Hippocampal formation (tissue), 2 donors: Measurements from ENCODE around the gene DAPK1.

ENCODE experiments used
- DNase-seq, 2 donors: peaks; one replicate each; lab custom pipeline; 2025; lab: John Stamatoyannopoulos, UW

Gene DAPK1

DNA sequence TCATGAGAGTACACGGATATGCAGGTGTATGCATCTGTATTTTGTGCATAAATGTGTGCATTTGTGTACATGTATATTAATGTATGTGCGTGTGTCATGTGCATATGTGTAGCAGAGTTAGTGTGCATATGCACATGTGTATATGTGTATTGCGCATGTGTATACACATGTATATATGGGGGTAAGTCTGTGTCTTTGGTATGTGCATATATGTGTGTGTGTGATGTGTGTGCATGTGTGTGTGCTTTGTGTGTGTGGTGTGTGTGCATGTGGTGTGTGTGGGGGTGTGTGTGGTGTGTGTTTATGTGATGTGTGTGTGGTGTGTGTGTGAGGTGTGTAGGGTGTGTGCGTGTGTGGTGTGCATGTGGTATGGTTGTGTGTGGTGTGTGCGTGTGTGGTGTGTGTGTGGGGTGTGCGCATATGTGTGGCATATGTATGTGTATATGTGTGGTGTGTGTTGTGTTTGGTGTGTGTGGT is 215.2 kb downstream of the DAPK1 start:
- no peak for DNase-seq

DNA sequence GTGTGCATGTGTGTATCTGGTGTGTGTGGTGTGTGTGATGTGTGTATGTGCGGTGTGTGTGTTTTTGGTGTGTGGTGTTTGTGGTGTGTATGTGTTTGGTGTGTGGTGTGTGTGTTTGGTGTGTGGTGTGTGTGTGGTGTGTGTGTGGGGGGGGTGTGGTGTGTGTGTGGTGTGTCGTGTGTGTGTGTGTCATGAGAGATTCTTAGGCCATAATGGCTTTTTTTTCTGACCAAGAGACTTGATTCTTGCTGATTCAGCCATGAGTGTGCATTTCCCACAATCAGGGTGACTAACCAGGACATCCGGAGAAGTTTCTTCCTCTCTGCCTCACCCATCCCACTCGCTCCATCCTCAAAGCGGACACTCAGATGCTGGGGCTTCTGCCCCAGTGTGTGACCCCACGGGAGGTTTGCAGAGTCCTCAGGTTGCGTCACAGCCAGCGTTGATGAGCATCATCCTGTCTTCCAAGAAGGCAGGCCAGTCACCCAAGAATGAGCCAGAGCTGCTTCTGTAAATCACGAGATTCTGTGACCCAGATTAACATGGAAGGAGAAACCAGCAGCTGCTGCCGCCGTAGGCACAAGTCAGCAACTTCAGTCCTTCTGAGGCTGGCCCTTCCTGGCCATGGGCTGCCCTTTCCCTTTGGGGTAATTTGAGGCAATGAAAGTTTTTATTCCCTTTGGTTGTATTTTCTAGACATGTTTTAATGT is 215.8 kb downstream of the DAPK1 start:
- peak; percentile 39 to 45 for DNase-seq

DNA sequence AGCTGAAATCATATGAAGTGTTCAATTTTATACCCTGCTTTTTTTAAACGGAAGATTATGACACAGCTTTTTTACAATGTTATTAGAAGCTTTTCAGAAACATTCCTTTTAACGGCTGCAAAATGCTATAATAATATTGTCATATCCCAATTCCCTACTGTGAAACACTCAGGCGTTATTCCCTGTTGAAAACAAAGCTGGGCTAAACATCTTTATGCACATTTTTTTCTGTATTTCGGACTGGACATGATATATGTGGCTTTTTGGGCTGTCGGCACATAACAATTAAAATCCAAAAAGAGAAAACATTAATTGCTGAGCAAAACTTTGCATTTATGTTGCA is 216.3 kb downstream of the DAPK1 start:
- no peak for DNase-seq

DNA sequence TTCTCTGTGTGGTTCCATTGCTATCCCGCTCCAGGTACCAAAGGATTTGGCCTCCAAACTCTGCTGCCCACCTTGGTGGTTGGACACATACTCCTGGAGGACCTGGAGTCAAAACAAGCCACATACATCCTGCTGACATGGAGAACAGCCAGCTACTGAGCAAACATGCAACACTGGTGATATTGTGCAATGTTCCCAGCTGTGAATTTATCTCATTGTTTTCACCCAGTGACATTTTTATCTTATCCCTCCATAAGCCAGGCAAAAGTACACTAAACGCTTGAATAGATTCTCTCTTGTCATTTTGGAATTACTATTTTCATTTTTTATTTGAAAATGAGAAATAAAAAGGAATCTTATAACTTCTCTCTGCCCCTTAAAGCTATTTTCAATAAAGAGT is 217.2 kb downstream of the DAPK1 start:
- peak; percentile 26 to 49 for DNase-seq

DNA sequence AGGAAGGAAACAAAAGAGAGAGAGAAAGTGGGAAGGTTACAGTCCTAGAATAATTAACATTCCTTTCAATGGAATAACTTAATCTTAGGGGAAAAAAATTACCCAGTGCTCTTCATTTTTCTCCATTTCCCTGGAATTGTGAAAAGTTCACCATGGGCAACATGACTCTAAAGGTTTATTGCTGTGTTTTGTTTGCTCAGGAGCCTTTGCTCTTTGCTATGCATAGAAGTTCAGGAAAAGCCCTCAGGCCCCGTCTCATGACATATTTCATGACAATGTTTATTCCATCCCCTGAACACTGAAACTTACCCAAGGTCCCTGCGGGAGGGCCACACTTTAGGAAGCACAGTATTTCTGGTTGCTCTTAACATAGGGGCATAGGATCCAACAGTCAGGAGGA is 218.5 kb downstream of the DAPK1 start:
- no peak for DNase-seq

DNA sequence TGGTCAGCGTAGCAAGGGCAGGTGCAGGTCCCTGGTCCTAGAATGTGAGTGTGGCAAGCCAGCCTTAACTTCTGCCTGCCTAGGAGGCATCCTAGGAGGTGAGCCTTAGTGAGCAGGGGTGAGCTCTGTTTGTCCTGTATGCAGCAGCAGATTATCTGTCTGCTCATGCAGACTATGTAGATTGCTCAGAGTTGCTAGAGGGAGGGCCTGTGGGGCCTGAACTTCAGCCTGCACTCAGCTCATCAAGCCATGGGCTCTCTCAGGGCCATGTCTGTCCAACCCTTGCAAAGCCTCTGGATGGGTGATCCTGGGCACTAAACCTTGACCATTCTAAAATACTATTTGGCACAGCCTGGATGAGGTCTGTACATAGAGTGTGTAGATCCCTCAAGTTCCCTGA is 219.8 kb downstream of the DAPK1 start:
- no peak for DNase-seq

DNA sequence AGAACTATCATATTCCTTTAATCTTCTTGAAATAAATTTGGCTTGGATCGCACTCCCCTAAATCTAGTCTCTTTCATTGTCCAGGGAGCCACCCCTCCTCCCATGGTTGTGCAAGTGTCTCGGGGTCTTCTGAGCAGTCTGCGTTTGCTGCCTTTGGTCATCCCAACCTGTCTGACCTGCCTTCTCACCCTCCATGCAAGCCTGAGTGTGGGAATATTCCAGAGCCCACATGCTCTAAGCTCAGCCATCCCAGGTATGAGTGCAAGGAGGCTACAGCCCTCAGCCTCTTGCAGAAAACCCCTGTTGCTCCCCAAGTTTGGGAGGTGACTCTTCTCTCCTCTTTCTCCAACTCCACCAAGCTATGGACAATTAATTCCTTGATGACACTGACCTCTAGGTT is 220.6 kb downstream of the DAPK1 start:
- no peak for DNase-seq

DNA sequence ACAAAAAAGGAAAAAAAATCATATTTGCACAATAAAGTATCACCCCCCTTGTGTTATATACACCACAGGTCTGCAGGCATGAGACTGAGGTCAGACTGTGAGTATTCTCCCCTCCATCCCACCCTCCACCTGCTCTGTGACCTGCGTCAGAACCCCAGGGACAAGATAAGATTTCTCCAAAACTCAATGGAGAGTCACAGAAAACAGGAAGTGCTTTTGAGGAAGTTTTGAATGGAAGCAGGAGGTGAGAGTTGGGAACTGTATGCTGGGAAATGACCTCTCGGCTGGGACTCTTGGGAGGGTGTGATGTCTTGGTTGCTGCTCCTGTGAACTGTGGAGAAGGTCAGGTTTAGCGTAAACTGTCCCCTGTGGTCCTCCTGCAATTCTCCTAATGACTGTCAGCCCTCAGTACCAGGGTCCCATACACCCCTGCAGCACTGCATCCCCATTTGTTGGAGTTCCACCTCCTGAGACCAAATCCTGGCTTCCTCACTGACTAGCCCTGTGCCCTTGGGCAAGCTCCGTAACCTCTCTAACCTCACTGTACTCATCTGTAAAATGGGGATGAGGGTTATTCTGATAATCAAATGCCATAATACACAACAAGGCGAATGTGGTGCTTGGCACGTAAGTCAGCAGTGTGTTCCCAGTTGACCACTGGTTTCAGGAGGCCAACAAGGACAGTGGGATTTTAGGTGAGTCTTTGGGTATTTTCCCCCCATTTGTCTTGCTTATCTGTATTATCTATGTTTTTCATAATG is 221.4 kb downstream of the DAPK1 start:
- no peak for DNase-seq

DNA sequence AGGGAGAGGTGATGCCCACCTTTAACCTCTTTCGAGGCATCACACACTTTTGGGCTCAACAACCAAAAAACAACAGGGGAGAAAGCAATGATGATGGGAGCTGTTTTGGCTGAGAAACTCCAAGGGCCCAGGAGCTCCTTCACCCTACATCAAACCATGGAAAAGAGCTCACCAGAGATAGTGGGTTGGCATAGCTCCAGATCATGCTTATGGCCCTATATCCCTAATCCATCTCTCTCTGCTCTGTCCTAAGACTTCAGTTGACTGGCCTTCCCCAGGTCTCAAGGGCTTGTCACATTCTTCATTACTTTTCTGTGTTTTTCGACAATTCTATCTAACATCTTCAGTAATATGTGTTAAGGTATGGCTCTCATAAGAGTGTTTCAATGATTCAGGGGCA is 222.5 kb downstream of the DAPK1 start:
- no peak for DNase-seq

DNA sequence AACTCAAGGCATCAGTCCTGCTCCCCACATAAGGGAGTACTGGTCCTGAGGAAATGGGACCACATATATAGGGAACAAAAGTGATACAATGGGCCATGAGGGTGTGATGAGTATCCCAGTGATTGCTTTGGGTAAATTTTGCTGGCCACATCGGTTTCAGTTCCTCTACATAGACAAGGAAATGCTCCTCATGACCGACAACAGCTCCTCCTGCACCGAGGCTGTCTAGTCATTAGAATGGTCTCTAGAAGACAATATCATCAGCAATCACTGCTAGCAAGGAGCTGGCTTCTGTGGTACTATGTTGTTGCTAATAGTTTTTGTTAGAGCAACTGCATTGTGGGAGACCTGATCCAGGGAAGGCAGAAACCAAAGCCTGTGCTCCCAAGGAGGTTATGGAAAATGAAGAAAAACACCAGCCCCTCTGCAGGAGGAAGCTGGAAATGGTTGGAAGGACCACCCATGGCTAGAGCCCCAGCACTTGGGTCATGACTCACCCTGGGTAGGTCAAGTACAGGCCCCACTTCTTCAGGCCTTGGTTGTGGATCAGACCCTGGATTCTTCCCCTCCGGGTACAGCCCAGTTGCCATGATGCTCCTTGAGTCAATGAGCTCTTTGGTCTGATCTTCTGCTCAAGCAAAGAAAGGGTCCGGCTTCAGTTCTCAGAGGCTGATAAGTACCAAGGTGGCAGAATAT is 224.9 kb downstream of the DAPK1 start:
- DNase-seq = no peak

DNA sequence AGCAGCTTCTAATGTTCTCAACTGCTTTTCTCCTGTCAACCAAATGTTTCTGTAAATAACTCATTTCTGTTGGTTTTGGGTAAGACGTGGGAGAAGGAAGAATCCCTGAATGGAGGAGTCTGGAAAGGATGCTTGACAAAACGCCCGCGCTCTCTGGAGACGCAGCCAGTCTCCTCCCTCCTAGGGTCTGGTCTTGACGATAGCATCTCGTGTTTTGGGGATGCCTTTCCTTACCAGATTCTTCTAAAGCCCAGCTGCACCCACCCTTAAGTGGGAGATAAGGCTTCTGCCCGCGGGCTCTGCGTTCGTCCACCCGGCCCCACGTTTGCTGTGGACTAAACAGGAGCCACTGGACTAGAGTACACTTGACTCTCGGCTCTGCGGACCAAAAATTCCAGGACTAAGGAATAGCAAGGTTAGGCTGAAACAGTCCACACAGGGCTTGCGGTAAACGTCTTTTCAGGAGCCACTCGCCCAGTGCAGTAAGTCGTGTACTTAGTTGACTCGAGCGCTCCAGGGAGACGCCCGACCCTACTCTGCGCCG is 227.8 kb downstream of the DAPK1 start:
- DNase-seq = peak; percentile 29 to 57

DNA sequence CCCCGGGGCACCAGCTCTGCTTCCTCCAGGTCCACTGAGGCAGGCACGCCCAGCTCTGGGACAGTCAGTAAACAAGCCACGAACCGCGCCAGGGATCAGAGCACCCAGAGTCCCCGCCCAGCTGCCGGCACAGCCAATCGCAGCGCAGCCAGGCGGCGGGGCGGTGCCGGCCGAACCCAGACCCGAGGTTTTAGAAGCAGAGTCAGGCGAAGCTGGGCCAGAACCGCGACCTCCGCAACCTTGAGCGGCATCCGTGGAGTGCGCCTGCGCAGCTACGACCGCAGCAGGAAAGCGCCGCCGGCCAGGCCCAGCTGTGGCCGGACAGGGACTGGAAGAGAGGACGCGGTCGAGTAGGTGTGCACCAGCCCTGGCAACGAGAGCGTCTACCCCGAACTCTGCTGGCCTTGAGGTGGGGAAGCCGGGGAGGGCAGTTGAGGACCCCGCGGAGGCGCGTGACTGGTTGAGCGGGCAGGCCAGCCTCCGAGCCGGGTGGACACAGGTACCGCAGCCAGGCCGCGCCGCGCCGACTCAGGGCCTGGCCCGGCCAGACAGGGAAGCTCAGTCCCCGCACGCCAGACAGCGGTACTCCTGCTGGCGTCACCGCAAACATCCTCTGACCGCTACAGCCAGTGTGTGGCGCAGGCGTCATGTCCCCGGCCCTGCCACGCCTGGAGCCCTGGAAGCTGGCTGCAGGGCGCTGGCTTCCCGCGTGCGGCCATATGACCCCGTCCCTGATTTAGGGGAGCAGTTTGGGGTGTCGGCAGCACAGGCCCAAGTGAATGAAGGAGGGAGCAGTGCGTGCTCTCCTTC is 228.4 kb downstream of the DAPK1 start, which contains the start of gene CTSL:
Gene CTSL (plus strand): TSS at position 220 of the 810 bp plus-strand sequence. CDS start 1,485 bp downstream, outside the sequence.
- DNase-seq = peak; percentile 94

DNA sequence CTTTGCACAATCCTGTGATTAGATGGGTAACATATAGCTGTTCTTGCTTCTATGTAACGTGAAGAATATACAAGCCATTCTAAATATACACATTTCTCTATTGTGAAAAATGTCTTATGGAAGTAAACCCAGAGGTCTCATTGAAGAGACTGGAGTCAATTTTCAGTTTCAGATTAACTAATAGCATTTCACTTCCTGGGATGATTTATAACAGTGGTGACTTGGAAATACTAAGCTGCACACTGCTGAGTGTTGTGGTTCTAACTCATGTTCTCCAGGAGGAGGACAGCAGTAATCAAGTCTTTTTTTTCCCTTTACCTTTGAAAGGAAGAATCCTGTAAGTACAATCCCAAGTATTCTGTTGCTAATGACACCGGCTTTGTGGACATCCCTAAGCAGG is 231.6 kb downstream of the DAPK1 start:
- no peak for DNase-seq

DNA sequence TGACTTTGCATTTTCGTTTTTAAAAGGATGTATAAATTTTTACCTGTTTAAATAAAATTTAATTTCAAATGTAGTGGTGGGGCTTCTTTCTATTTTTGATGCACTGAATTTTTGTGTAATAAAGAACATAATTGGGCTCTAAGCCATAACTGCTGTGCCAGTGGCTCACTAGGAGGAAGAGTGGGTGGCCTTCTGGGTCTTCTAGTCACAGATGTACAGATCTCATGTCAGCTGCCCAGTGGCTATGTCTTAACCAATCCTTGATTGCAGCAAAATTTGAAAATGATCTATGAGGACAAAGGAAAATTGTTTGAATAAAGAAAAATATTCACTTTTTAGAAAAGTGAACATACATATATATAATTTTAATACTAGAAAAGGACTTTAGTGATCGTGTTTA is 233.7 kb downstream of the DAPK1 start:
- DNase-seq = no peak

DNA sequence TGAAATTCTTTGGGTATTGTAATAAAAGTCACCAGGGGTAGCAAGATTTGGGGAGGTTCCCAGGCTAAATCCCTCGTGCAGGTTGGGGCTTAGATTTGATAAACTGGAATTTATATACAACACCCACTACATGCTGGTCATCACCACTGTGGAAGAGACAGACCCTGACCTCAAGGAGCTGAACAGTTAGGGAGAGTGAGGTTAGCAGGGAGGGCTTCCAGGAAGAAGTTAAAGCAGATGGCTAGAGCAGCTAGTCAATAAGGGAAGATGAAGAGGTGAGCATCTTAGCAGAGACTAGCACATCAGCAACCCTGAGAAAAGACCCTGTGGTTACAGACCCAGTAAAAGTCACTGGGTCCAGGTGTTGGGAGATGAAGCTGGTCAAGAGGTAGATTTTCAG is 234.7 kb downstream of the DAPK1 start:
- no peak for DNase-seq

DNA sequence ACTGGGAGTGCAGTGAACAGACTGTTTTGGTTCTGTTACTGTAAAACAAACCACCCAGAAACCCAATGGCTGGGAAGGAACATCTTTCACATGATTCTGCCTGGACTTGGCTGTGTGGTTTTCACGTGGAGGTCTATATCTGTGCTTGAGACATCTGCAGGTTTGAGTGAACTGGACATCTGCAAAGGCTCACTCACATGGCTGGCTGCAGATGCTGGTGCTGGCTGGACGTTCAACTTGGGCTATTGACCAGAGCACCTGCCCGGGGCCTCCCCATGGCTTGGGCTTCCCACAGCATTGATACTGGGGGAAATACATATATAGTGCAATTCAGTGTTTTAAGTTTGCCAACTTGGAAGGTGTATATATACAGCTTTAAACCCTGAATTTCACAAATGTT is 235.1 kb downstream of the DAPK1 start:
- no peak for DNase-seq

DNA sequence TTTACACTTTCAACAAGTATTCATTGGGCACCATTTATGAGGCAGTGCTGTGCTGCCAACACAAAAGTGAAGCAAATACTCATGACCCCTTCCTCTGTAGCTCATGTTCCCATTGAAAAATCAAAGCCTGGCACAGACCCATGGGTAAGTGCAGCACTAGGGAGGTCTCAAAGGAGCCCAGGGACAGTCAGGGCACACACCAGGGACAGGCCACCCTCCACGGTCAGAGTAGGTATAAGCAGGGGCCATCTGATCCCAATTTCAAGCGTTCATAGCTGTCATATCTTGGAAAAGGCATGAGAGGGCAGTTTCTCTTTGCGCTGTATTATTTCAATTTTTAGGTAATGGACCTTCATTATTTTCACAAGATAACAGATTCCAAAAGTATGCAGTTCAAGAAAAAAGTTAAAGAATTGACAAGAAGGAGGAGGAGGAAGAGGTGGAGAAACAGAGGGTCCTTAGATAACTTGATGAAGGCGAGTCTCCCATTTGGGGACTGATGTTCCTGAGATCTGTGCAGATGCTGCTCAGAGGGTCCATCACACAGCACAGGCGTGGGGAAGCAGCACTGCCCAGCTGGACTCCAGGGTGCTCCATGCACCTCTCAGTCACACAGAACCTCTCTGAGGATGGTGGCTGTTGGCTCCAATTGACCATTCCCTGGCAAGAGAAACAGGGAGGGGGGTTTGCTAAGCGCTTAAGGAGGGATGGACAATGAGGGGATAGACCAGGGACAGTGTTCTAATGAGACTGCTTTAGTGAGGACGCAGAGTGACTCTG is 235.8 kb downstream of the DAPK1 start:
- DNase-seq = no peak

DNA sequence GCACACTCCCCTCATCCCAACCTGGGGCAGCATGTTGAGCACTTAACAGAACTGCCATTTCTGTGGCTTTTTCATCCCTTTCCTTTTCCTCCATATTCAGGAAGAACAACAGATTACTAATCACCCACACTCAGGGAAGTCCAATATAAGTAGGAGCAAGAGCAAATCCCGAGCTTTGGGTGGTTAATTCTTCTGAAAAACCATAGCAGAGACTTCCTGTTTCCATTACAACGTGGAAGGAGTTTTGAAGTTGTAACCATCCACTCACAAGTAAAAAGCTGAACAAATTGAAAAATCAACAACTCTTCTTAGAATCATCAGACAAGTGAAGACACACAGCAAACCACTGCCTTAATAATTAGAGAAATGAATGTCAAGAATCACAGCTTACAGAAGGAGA is 236.4 kb downstream of the DAPK1 start:
- no peak for DNase-seq

DNA sequence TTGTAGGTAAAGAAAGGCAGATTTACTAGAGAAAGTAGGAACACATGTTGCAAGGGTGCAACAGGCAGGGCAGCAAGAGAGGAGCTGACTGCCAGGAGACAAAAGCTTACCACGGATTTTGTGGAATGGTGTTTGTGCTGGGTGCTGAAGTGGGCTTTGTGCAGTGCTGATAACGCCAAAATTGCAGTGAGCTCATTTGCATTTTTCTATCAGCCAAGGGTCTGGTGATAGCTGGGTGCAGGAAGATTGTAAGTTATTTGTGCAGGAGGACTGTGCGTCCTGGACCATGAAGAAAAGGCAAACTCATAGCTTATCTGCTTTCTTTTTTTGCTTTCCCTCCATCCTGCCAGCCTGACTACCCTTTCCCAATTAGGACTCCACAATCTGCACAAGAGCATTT is 241.9 kb downstream of the DAPK1 start:
- DNase-seq = no peak

DNA sequence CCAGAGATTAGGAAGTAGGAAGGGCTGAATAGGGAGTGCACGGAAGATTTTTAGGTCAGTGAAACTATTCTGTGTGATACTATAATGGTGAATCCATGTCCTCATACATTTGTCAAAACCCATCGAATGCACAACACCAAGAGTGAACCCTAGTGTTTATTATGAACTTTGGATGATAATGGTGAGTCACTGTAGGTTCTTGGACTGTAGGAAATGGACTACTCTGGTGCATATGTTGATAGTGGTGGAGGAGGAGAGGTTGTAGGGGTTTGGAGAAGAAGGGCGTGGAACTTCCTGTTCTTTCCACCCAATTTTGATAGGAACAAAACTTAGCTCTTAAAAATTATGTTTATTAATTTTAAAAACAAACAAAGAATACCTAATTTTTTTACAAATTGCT is 242.5 kb downstream of the DAPK1 start:
- no peak for DNase-seq

DNA sequence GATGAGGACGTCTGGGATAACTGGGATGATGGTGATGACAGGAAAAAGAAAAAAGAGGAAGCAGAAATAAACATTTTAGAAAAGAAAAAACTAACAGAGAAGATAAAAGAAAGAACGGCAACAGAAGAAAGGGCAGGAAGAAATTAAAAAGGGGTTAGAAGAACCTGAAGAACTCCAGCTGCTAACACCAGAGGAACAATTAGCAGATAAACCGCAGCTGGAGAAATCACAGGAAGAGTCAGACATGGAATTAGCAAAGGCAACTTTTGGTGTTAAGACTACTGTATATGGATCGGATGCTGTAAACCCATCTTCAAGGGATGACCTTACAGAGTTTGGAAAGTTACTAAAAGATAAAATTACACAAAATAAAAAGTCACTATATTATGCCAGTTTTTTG is 243.7 kb downstream of the DAPK1 start:
- DNase-seq = no peak
